Esophagus muscularis mucosa (tissue), 4 donors: Measurements from ENCODE around the gene CSMD2.

Experiments
- EP300 ChIP-seq: sonication (generic); formaldehyde crosslinking; IDR thresholded peaks from one replicate; pipeline ENCODE4 v1.6.1; 2017; ENCODE audit warnings: antibody characterized with exemption
- POLR2A ChIP-seq: fragments of 450-650 bp; IDR thresholded peaks from one replicate; pipeline ENCODE4 v1.6.1; 2017; ENCODE audit warnings: antibody characterized with exemption, moderate library complexity, mild to moderate bottlenecking, low read depth
- TF ChIP-seq, protein P1 (sequence below), 3 experiments: fragments of 200-600 bp in 2 of 3; fragments of 450-650 bp in 1 of 3; sonication (generic) in 2 of 3; IDR thresholded peaks; one replicate each; pipeline ENCODE4 v1.5.1; 2017 to 2019; ENCODE audit warnings: antibody characterized with exemption in 3 of 3, mild to moderate bottlenecking in 2 of 3, moderate library complexity in 1 of 3

GRCh38 chr1:34065498-34065897, 99.5 kb downstream of the CSMD2 start:
- TF ChIP-seq POLR2A (no peak), EP300 (no peak)
- TF ChIP-seq, protein P1, sequence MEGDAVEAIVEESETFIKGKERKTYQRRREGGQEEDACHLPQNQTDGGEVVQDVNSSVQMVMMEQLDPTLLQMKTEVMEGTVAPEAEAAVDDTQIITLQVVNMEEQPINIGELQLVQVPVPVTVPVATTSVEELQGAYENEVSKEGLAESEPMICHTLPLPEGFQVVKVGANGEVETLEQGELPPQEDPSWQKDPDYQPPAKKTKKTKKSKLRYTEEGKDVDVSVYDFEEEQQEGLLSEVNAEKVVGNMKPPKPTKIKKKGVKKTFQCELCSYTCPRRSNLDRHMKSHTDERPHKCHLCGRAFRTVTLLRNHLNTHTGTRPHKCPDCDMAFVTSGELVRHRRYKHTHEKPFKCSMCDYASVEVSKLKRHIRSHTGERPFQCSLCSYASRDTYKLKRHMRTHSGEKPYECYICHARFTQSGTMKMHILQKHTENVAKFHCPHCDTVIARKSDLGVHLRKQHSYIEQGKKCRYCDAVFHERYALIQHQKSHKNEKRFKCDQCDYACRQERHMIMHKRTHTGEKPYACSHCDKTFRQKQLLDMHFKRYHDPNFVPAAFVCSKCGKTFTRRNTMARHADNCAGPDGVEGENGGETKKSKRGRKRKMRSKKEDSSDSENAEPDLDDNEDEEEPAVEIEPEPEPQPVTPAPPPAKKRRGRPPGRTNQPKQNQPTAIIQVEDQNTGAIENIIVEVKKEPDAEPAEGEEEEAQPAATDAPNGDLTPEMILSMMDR (IDR thresholded peaks at IDR 0.05) = no peak
